Prostate gland (tissue), 2 donors: ENCODE measurements around the gene MARCHF5.

ENCODE experiments used
- POLR2A ChIP-seq: fragments of 450-650 bp; IDR thresholded peaks from one replicate; pipeline ENCODE4 v1.6.1; 2016; ENCODE audit warnings: antibody characterized with exemption, mild to moderate bottlenecking
- POLR2AphosphoS5 ChIP-seq: sonication (generic); formaldehyde crosslinking; IDR thresholded peaks from one replicate; pipeline ENCODE4 v1.6.1; 2017; ENCODE audit warnings: antibody characterized with exemption
- TF ChIP-seq, protein P1 (sequence below), 4 experiments: fragments of 200-600 bp in 2 of 4; fragments of 450-650 bp in 2 of 4; sonication (generic) in 2 of 4; IDR thresholded peaks; 1 replicate in 3 of 4; 2 replicates in 1 of 4; pipeline ENCODE4 v1.5.1; 2016 to 2019; ENCODE audit warnings: antibody characterized with exemption in 4 of 4, mild to moderate bottlenecking in 2 of 4, moderate library complexity in 2 of 4

DNA sequence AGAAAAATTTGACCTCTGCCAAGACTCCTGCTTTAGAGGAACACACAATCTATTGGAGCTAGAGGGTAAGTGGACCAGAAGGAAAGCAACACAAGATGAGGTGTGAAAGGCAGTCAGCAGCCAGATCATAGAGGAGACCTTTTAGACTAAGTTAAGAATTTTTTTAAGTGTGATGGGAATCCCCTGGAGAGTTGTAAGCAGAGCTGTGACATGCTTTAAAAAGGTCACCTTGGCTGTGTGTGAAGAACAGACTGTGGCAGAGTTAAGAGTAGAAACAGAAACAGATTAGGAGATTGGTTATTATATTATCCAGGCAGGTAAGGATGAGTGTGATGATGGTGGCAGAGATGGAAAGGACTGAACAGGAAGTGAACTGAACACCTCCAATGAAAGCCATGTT lies 23.6 kb upstream of the MARCHF5 start:
- TF ChIP-seq, protein P1, sequence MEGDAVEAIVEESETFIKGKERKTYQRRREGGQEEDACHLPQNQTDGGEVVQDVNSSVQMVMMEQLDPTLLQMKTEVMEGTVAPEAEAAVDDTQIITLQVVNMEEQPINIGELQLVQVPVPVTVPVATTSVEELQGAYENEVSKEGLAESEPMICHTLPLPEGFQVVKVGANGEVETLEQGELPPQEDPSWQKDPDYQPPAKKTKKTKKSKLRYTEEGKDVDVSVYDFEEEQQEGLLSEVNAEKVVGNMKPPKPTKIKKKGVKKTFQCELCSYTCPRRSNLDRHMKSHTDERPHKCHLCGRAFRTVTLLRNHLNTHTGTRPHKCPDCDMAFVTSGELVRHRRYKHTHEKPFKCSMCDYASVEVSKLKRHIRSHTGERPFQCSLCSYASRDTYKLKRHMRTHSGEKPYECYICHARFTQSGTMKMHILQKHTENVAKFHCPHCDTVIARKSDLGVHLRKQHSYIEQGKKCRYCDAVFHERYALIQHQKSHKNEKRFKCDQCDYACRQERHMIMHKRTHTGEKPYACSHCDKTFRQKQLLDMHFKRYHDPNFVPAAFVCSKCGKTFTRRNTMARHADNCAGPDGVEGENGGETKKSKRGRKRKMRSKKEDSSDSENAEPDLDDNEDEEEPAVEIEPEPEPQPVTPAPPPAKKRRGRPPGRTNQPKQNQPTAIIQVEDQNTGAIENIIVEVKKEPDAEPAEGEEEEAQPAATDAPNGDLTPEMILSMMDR (IDR thresholded peaks at IDR 0.05), result no peak
- TF ChIP-seq POLR2AphosphoS5 (peak; percentile 47), POLR2A (no peak)
